NCI-H128 (cell line): Measurements from ENCODE around the gene PDXK.
A peak's percentile ranks its signal among the peaks of the same experiment; 100 is the strongest.

Experiments
- DNase-seq: peaks from one replicate; lab custom pipeline; 2025; ENCODE audit not compliant: unreplicated experiment; lab: John Stamatoyannopoulos, UW

Gene PDXK

DNA sequence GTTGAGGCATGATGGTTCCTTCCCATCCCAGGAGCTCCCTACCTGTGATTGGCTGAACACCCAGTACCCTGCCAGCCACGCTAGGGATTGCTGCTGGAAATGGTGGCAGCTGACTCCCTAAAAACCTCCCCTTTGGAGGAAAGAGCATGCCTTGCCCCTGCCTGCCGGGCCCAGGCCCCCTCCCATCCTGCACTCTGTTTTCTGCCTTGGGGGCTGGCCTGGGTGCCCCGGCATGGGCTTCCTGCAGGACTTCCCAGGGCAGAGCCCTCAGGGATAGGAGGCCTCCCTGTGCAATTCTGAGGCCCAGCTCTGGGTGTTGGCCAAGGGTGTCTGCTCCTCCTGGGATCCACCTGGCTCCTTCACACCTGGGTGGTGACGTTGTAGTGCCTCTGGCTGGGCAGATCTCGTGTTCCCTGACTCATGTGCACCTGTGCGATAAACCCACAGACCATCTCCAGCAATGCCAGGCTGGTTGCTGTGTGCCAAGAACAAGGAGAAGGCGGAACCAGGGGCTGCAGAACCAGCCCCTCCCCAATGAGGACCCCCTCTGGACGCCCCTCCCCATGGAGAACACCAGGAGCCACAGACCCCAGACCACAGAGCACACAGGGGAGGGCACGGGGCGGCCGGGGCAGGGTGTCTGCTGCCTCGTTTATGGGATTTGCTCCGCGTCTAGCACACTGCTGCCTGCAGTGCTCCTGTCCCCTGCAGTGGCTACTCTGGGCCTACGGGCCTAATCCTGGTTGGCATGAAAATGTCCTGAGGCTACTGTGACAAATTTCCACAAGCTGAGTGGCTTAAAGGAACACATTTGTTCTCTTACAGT lies 43.6 kb downstream of the PDXK start:
- no peak for DNase-seq

DNA sequence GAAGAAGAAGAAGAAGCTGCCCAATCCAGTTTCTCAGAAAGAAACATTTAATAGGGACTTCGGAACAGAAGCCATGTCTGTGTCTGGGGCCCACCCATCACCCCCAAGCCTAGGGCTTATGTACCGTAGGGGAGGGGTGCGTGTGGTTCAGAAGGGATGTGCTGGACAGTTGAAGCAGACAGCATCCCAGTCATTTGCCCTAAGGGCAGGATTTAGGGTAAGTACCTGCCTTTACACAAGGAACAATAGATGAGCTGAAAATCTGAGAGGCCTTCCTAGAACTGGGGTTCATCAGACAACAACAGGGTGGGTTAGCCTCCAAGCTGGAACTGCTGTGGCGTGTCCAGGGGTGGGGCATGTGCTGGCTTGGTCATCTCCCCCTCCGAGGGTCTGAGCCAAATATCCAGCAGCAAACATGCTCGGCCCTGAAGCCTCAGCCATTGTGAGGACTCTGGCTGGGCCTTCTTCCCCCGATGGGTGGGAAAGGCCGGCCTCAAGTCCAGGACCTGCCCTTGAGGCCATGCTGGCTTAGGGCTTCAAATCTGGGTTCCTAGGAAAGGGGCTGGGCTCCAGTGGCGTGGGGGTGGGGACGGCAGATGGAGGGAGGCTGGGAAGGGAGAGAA lies 45.1 kb downstream of the PDXK start:
- no peak for DNase-seq

DNA sequence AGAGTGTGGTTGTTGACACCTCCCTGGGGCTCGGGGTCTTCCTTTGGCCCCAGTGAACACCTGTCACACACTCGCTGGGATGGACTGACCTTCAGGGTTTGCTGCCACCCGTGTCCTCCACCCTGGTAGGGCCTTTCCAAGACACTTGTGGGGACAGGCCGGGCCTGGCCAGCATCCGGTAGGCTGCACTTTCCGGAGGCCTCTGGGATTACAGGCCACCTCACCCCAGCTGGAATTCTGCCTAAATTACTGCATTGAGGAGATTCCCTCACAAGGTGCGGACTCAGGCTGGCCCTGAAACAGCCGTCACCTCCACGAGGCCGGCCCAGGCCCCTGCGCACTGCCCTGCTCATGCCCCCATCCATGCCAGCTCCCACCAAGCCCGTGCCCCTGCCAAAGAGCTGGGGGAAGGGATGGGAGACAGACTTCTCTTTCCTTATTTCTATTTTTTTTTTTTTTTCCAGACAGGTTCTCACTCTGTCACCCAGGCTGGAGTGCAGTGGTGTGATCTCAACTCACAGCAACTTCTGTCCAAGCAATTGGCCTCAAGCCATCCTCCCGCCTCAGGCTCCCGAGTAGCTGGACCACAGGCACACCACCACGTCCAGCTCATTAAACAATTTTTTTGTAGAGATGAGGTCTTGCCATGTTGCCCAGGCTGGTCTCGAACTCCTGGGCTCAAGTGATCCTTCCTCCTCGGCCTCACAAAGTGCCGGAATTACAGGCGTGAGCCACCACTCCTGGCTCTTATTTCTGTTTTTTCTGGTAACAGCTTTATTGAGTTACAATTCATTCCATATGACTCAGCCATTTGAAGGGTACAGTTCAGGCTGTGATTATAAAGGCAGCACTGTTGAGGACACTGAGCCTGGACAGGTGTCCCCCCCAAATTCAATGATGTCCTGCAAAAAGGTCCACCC lies 45.9 kb downstream of the PDXK start:
- DNase-seq: no peak

DNA sequence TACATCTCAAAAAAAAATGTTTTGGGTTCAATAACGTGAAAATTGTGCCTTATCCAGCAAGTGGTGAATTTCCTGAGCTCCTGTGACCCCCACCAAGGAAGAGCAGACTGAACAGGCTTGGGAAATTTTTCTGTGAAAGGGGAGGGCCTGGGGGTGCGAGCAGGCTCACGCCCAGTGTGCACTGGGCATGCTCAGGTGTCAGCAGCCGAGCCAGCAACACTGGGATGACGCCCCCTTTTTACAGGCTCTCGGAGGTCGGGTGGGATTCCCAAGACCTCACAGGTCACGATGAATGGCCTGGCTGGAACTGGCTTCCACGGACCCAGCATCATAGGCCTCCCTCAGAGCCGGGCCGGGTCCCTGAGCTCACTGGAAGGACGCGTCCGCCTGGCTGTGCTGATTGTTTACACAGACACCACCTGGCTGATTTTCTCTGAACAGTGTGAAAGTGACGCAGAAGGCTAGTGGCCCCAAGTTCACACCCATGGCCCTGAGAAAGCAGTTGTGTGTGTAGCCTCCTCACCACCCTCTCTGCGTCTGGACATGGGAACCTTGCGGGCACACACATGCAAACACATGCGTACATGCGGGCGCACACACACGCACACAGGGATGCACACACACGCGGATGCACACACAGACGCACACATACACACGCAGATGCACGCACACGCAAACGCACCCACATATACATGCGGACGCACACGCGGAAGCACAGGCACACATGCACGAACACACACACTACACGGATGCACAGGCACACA lies 48.0 kb downstream of the PDXK start:
- no peak for DNase-seq

DNA sequence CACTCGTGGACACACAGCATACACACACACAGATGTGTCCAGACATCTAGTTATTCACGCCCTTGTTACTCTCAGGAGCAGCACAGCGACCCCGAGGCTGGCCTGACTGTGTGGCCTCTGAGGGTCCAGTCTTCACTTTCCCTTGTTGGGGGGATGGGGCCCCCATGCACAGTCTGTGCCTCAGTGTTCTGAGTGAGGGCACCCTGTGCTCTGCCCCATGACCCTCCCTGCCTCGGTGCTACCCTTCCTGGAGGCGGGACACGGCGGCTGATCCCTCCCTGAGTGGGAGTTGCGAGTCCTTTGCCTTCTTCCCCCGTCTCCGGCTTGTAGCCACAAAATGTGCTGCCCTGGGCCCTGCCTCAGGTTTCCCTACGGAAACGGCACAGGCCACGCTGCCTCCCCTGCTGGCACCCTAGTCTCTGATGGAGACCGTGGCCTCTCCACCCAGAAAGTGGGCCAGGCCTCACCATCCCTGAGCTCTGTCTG lies 48.6 kb downstream of the PDXK start:
- no peak for DNase-seq

DNA sequence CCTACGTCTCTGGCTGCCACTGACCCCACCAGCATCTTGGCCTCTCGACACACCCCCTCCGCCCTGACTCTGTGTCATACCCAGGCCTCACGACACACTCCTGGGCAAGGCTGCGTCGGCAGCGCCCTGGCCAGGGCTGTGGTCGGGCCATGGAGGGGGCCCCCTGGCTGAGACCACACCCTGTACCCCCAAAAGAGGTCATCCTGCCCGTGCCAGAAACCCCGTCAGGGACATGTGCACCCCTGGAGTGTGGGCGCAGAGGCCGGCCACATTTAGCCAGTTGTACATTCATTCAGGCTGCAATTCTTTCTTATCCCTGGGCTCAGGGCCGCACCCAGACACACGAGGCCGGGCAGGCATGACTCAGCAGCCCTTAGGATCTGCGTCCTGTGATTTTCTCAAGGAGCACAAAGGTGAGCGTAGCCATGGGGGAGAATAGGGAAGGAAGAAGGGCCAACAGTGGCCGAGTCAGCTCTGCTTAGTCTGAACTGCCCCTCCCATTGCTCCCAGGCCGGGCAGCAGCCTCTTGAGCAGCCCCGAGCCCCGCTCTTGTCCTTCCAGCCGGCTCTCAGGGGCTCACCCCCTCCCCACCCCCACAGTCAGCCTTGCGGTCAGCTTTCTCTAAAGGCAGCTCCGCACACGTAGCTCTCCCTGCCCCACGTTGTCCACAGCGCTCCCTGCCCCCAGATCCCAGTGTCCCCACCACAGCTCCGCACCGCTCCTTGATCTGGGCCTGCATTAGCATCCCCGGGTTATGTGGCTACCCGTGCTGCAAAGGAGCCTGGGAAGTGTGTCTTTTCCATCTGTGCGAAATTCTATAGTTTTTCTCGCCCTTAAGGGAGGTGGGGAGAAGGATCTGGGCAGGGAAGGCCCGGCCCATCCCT lies 49.3 kb downstream of the PDXK start:
- no peak for DNase-seq

DNA sequence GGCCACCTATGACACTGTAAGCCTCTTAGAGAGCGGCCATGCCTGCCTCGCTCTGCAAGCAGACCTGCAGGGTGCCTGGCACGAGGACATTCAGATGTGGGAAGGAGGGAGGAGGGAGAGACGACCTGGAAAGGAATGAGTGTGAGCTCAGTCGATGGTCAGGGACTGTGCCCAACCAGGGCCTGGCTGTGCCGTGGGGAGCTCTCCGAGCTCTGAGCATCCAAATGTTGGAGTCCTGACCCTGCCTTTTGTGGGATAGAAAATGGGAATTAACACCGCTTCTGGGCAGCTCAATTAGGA lies 49.9 kb downstream of the PDXK start:
- no peak for DNase-seq

DNA sequence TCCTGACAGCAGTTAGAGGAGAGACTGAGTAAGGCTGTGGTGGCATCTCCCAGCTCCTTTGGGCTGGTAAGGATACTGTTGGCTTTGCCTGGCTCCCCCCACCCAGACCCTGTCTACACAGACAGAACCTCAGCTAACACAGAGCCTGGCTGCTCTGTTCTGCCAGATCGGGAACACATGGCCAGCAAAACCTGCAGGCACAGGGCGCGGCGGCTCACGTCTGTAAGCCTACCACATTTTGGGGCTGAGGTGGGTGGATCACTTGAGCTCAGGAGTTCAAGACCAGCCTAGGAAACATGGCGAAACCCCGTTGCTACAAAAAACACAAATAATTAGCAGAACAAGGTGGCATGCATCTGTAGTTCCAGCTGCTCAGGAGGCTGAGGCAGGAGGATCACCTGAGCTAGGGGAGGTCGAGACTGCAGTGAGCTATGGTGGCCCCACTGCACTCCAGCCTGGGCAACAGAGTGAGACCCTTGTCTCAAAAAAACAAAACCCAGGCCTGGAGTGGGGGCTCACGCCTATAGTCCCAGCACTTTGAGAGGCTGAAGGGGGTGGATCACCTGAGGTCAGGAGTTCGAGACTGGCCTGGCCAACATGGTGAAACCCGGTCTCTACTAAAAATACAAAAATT lies 50.5 kb downstream of the PDXK start:
- DNase-seq: no peak

DNA sequence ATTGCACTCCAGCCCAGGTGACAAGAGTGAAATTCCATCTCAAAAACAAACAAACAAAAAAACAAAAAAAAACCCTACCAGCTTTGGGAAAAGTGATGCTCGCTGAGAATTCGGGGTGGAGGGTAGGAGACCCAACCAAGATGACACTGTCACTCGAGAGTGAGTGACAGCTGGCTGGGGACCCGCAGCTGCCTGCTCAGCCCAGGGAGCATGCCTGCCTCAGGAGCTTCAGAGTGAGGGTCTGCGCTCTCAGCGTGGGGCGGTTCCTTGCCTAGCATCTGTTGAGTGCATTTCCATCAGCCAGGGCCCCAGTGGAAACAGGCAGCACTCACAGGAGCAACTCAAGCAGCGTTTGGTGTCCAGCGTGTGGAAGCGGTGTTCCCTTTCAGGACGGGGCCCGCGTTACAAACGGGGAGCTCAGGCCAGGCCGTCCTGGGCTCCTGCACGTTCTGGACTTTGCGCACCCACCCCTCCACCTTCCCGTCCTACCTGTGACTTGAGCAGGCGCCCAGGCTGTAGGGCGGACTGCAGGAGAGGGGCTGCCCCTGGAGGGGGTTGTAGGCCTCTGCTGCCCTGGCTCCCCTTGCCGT lies 51.2 kb downstream of the PDXK start:
- DNase-seq: no peak

DNA sequence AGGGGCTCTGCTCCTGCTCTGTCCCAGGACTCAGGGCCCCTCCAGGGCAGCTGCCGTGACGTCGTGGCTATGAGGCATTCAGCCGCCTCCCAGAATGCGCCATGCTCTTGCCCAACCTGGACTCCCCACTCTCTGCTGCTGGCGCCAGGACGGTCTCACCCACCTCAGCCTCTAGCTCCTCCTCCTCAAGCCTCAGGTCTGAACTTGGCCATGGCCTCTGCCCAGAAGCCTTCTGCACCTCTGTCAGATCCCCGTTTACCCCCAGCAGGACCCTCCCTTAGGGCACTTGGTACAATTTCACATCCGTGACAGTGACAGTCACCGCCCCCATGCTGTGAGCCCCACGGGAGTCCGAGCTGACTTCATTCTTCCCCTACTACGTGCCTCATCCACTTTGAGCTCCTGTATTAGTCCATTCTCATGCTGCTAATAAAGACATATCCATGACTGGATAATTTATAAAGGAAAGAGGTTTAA lies 52.3 kb downstream of the PDXK start:
- no peak for DNase-seq

DNA sequence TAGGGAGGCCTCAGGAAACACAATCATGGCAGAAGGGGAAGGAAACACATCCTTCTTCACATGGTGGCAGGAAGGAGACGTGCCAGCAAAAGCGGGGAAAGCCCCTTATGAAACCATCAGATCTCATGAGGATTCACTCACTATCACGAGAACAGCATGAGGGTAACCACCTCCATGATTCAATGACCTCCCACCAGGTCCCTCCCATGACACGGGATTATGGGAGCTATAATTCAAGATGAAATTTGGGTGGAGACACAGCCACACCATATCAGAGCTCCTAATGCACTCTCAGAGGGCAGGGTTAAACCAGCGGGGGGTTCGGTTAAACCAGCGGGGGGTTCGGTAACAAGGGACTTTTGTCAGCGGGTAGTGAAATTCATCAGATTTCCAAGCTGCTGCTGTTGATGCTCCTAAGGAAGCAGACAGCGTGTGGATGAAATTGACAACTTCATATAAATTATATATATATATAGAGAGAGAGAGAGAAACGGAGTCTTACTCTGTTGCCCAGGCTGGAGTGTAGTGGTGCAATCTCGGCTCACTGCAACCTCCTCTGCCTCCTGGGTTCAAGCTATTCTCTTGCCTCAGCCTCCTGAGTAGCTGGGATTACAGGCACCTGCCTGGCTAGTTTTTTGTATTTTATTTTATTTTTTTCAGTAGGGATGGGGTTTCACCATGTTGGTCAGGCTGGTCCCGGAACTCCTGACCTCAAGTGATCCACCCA lies 52.9 kb downstream of the PDXK start:
- DNase-seq: no peak

DNA sequence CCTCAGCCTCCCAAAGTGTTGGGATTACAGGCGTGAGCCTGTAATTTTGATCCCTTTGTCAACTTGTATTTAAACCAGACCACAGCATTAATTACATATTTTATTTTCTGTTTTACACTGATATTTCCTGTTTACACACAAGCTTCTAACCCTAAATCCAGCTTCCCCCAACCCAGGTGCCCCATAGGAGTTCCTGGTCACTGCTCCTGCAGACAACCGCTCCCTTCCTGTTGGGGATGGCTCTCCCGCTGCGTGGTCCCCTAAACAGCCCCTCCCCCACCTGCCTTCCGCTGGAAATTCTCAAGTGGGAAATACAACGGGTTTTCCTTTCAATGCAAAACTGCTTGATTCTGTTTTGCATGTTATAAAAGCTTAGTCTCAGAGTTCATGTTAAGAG lies 53.5 kb downstream of the PDXK start:
- no peak for DNase-seq

DNA sequence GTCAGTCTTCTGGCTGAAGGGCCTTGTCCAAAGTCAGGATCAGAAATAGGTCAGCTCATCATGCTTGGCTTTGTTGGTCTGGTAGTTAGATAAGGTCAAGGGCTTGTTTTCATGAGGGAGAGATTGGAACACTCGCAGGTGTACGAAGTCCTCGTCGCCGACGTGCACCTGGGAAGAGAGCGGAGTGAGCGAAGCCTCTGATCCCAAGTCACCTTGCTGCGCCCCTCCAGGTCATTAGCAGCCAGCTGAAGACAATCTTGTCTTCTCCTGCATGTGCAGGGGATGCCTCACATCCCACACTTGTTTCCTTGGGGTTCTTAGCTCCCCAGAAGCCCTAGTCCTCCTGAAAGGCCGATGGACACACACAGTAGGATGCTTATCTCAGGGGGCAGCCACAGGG lies 55.2 kb downstream of the PDXK start:
- no peak for DNase-seq

DNA sequence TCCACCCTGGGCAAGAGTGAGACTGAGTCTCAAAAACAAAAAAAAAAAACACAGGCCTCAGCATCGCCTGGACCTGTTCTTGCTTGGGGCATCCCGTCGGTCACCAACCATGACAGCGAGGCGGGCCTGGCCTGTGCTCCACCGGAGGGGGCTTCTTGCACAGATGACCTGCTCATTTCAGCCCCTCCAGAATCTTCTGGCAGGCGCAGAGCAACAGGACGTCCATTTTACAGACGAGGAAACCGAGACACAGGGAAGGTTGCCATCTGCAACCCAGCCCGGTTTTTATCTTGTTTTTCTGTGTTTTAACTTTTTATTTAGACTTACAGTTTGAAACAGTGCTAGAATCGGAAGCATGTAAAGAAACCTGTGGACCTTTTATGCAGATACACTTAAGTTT lies 56.3 kb downstream of the PDXK start:
- DNase-seq: no peak

DNA sequence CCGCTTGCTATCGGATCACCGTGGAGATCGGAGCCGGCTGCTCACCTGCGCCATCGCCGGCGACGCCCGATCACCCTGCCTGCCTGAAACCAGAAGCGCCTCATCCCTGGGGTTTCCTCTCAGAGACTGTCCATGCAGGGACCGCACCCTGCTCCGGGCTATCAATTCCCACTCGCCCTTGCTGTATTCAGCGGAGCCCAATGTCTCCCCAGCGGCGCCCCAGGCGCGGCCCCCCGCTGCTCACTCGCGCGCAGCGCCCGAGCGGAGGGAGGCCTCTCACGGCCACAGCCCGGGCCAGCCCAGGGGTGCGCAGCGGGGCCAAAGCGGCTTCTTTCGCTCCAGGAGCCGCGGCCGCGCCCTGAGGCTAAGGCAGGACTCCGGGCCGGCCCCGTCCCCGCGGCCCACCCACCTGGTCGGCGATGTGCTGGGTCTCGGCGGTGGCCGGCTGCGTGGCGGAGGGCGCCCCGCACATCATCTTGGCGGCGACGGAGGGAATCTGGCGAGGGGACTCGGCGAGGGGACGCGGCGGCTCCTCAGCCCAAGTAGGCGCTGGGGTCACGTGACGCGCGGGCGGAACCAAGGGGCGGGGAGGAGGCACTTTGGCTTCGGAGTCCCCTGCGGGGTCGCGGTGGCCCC lies 57.0 kb downstream of the PDXK start, which contains the start of gene CSTB:
CSTB (minus strand) TSS at position 514 of the 636 bp plus-strand sequence; CDS start at position 475, 39 bp downstream.
- peak; percentile 42 for DNase-seq

DNA sequence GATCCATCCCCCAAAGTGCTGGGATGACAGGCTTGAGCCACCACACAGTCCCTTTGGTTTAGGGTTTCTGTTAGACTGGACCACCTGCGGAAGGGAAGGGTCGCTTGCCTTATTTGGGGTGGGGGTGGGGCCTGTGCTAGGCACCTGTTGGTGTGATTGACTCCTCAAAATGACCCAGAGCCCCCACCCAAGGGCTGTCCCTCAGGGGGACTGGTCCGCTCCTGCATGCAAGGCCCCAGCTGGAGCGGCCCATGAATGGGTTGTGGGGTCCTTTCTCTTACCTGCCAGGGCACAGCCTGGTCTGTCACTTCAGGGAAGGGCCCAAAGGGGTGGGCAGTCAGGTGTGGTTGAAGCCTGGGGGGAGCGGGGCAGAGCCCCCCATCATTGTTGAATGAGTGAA lies 59.0 kb downstream of the PDXK start:
- DNase-seq: no peak

DNA sequence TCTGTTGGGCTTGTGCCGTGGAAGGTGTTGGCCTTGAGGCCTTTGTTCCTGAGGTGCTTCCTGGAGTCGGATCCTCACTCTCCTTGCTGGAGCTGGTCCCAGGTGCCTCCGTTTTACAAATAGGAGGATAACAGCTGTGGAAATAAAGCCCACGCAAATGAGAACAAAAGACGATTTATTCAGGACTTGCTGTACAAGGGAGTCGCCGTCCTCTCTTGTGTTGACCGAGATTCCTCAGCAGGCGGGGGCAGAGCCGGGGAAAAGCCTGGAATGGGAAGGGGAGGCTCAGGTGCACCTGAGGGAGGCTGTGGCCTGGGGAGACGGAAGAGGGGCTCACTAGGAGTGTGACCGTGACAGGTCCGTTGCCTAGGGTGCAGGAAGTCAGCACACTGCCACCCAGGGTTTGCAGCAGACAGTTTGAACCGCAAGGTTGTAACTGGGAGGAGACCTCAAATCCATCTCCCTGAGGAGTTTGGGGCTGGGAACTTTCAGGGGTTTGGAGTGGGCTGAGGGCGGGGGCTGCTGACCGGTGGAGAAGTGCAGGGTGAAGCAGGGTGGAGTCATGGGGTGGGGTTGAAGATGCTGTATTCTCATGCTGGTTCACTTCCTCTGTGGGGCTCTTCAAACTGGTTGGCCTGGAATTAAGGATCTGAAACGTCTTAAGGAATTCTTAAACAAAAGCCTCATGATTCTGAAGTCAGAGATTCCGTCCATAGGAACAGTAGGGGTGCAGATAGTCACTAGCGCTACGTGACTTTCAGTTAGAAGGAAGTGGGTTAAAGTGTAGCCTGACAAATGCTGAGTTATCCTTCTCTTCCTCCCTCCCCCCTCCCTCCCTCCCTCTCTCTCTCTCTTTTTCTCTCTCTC lies 59.8 kb downstream of the PDXK start:
- DNase-seq: no peak
